Gastrocnemius medialis (tissue), 4 donors: ENCODE data around the gene ATP6V1E1.
"Not testable (repeated sequence)": the region's sequence is repeated elsewhere in the genome, so short reads cannot be mapped to it uniquely, and the experiment has no call there.

ENCODE experiments used
- POLR2A ChIP-seq, 2 donors: fragments of 450-650 bp; IDR thresholded peaks; one replicate each; pipeline ENCODE4 v1.6.1; 2017; ENCODE audit warnings: antibody characterized with exemption in 2 of 2, mild to moderate bottlenecking in 2 of 2, moderate library complexity in 2 of 2
- TF ChIP-seq, protein P1 (sequence below), 5 experiments: fragments of 450-650 bp in 3 of 5; fragments of 200-600 bp in 2 of 5; sonication (generic) in 2 of 5; IDR thresholded peaks in 4 of 5; conservative IDR thresholded peaks in 1 of 5; 1 replicate in 4 of 5; 2 replicates in 1 of 5; pipeline ENCODE4 v1.5.1; 2016 to 2019; ENCODE audit warnings: antibody characterized with exemption in 5 of 5, mild to moderate bottlenecking in 3 of 5, moderate library complexity in 3 of 5

DNA sequence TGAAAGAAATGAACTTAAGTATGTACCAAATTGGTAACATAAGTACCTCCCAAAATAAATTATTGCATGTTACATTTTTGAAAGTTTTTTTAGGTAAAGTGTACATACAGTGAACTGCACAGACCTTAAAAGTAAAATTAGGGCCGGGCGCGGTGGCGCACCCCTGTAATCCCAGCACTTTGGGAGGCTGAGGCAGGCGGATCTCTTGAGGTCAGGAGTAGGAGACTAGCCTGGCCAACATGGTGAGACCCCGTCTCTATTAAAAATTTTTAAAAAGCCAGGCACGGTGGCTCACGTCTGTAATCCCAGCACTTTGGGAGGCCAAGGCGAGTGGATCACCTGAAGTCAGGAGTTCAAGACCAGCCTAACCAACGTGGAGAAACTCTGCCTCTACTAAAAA is 8.3 kb upstream of the ATP6V1E1 start:
- not testable (repeated sequence) for TF ChIP-seq POLR2A (IDR thresholded peaks at IDR 0.05)
- TF ChIP-seq, protein P1, sequence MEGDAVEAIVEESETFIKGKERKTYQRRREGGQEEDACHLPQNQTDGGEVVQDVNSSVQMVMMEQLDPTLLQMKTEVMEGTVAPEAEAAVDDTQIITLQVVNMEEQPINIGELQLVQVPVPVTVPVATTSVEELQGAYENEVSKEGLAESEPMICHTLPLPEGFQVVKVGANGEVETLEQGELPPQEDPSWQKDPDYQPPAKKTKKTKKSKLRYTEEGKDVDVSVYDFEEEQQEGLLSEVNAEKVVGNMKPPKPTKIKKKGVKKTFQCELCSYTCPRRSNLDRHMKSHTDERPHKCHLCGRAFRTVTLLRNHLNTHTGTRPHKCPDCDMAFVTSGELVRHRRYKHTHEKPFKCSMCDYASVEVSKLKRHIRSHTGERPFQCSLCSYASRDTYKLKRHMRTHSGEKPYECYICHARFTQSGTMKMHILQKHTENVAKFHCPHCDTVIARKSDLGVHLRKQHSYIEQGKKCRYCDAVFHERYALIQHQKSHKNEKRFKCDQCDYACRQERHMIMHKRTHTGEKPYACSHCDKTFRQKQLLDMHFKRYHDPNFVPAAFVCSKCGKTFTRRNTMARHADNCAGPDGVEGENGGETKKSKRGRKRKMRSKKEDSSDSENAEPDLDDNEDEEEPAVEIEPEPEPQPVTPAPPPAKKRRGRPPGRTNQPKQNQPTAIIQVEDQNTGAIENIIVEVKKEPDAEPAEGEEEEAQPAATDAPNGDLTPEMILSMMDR (IDR thresholded peaks at IDR 0.05 in 4 of 5, conservative IDR thresholded peaks at IDR 0.05 in 1 of 5): not testable (repeated sequence)
